Pons (tissue), 1 donor: Measurements from ENCODE around the gene DMRT2.

Experiments used
- DNase-seq: peaks from one replicate; pipeline ENCODE4 v3.0.0-alpha.2; 2016; ENCODE audit warnings: low spot score

DMRT2 gene

GRCh38 chr9:1094749-1095148 is 44.6 kb downstream of the DMRT2 start:
- no peak for DNase-seq

- DNase-seq: no peak
Measured at GRCh38 chr9:1096155-1096964, 46.2 kb downstream of the DMRT2 start.

- DNase-seq: no peak
Measured at GRCh38 chr9:1098551-1098950, 48.4 kb downstream of the DMRT2 start.

GRCh38 chr9:1100201-1100600 is 50.0 kb downstream of the DMRT2 start:
- DNase-seq: no peak

- peak; percentile 68 for DNase-seq
Measured at GRCh38 chr9:1100945-1101344, 50.8 kb downstream of the DMRT2 start.

- no peak for DNase-seq
Measured at GRCh38 chr9:1101846-1102641, 51.9 kb downstream of the DMRT2 start.

DNA sequence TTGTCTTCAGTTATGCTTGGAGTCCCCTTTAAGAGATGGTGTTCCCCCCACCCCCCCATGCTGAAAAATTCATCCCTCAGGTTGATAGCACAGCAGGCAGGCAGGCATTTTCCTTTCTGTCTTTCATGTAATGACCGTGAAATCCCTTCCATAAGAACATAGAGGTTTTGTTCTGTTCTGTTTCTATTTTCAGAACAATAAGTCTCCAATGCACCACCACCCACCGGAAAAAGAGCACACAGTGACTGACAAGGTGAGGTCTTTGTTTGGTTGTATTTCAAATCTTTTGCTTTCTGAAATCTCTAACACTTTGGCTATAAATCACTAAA is 52.4 kb downstream of the DMRT2 start:
- DNase-seq: no peak
